ENCODE results near the gene HOXB5. TPM values are rescaled to one million over a fixed set of nuclear protein-coding genes. Genes with fewer than 3 reads are reported as not detected.
A peak's percentile ranks its signal among the peaks of the same experiment; 100 is the strongest.

Gene HOXB5
- polyA plus RNA-seq, 3 donors from 2014 or later, result not detected

GRCh38 chr17:48590607-48591161, 2.9 kb downstream of the HOXB5 start:
- Mint-ChIP-seq H3K27me3 (ENCODE audit: low read depth in 3 of 3) (peaks cover 22 to 47% (median 38%) of the 10 kb centered on the region in 3 donors), H3K27ac (no peak overlapping the region), H3K4me1 (peaks cover 25 to 36% of the 10 kb centered on the region in 2 donors), H3K36me3 (no peaks in the 10 kb centered on the region), H3K4me3 (peak overlapping the region in 1 of 5 donors; percentile 38), H3K9me3 (no peaks in the 10 kb centered on the region)
- DNase-seq, result no peak

- Mint-ChIP-seq H3K9me3 (no peaks in the 10 kb centered on the region), H3K4me1 (peaks cover 31 to 39% of the 10 kb centered on the region in 2 donors), H3K4me3 (peak within 1 kb of the TSS in 1 of 5 donors; percentile 38), H3K36me3 (no peaks in the 10 kb centered on the region), H3K27ac (no peak within 1 kb of the TSS), H3K27me3 (ENCODE audit: low read depth in 3 of 3) (peaks cover 24 to 51% (median 36%) of the 10 kb centered on the region in 3 donors)
- DNase-seq, result no peak
These were observed 3.6 kb downstream of the HOXB5 start, which contains the start of gene HOXB3 for GRCh38 chr17:48589831-48590606. Gene HOXB3, minus strand, starts transcription at chr17:48590241. Its CDS starts 37,767 bp downstream, at chr17:48552474.

- no peaks in the 10 kb centered on the region for H3K36me3 Mint-ChIP-seq
- peaks cover 34 to 44% of the 10 kb centered on the region in 2 donors for H3K4me1 Mint-ChIP-seq
- no peak for DNase-seq
- no peaks in the 10 kb centered on the region for H3K9me3 Mint-ChIP-seq
- H3K4me3 Mint-ChIP-seq, result no peak overlapping the region
- peaks cover 24 to 48% (median 37%) of the 10 kb centered on the region in 3 donors for H3K27me3 Mint-ChIP-seq (ENCODE audit: low read depth in 3 of 3)
- no peak overlapping the region for H3K27ac Mint-ChIP-seq
These were observed 4.3 kb downstream of the HOXB5 start for GRCh38 chr17:48589060-48589830.

- no peaks in the 10 kb centered on the region for H3K9me3 Mint-ChIP-seq
- no peaks in the 10 kb centered on the region for H3K36me3 Mint-ChIP-seq
- H3K27me3 Mint-ChIP-seq (ENCODE audit: low read depth in 3 of 3), result peaks cover 29 to 41% (median 40%) of the 10 kb centered on the region in 3 donors
- peaks cover 30 to 42% of the 10 kb centered on the region in 2 donors for H3K4me1 Mint-ChIP-seq
- no peak overlapping the region for H3K27ac Mint-ChIP-seq
- DNase-seq, result no peak
- H3K4me3 Mint-ChIP-seq, result no peak overlapping the region
These were observed 5.1 kb downstream of the HOXB5 start for GRCh38 chr17:48588528-48588927.

- Mint-ChIP-seq H3K36me3 (no peaks in the 10 kb centered on the region), H3K27ac (peak overlapping the region in 1 of 6 donors; percentile 47), H3K27me3 (ENCODE audit: low read depth in 3 of 3) (peaks cover 31 to 41% (median 37%) of the 10 kb centered on the region in 3 donors), H3K9me3 (no peaks in the 10 kb centered on the region), H3K4me1 (peaks cover 27 to 41% of the 10 kb centered on the region in 2 donors), H3K4me3 (no peak overlapping the region)
- no peak for DNase-seq
These were observed 5.5 kb downstream of the HOXB5 start for GRCh38 chr17:48588074-48588415.

GRCh38 chr17:48587276-48588073, 6.1 kb downstream of the HOXB5 start:
- peaks cover 25 to 41% of the 10 kb centered on the region in 2 donors for H3K4me1 Mint-ChIP-seq
- no peaks in the 10 kb centered on the region for H3K9me3 Mint-ChIP-seq
- peak overlapping the region in 4 of 5 donors; percentile 1 to 56 (median 26) for H3K4me3 Mint-ChIP-seq
- DNase-seq, result no peak
- peaks cover 33 to 38% (median 35%) of the 10 kb centered on the region in 3 donors for H3K27me3 Mint-ChIP-seq (ENCODE audit: low read depth in 3 of 3)
- no peaks in the 10 kb centered on the region for H3K36me3 Mint-ChIP-seq
- H3K27ac Mint-ChIP-seq, result peak overlapping the region in 1 of 6 donors; percentile 47

- peak; percentile 50 to 51 (median 51) for DNase-seq
- Mint-ChIP-seq H3K9me3 (no peaks in the 10 kb centered on the region), H3K27ac (peak overlapping the region in 5 of 6 donors; percentile 10 to 91 (median 88)), H3K4me1 (peaks cover 30 to 48% of the 10 kb centered on the region in 2 donors), H3K4me3 (peak overlapping the region; percentile 89 to 99 (median 97)), H3K27me3 (ENCODE audit: low read depth in 3 of 3) (peaks cover 32 to 34% (median 33%) of the 10 kb centered on the region in 3 donors), H3K36me3 (no peaks in the 10 kb centered on the region)
These were observed 7.0 kb downstream of the HOXB5 start for GRCh38 chr17:48586355-48587258.

GRCh38 chr17:48584223-48584741, 9.3 kb downstream of the HOXB5 start:
- H3K27me3 Mint-ChIP-seq (ENCODE audit: low read depth in 3 of 3), result peaks cover 33 to 41% (median 38%) of the 10 kb centered on the region in 3 donors
- peaks cover 38 to 60% of the 10 kb centered on the region in 2 donors for H3K4me1 Mint-ChIP-seq
- peak overlapping the region in 4 of 5 donors; percentile 43 to 99 (median 70) for H3K4me3 Mint-ChIP-seq
- no peak overlapping the region for H3K27ac Mint-ChIP-seq
- no peaks in the 10 kb centered on the region for H3K9me3 Mint-ChIP-seq
- DNase-seq, result no peak
- peaks cover 0 to 4% (median 0%) of the 10 kb centered on the region in 3 donors for H3K36me3 Mint-ChIP-seq

- peak overlapping the region in 4 of 5 donors; percentile 33 to 99 (median 44) for H3K4me3 Mint-ChIP-seq
These were observed 9.8 kb downstream of the HOXB5 start for GRCh38 chr17:48583708-48584222.

GRCh38 chr17:48582750-48583069, 10.9 kb downstream of the HOXB5 start:
- Mint-ChIP-seq H3K4me1 (peaks cover 49 to 75% of the 10 kb centered on the region in 2 donors), H3K4me3 (peak overlapping the region; percentile 78 to 85 (median 80)), H3K27ac (peak overlapping the region in 2 of 6 donors; percentile 27 to 68), H3K9me3 (no peaks in the 10 kb centered on the region), H3K27me3 (ENCODE audit: low read depth in 3 of 3) (peaks cover 37 to 42% (median 38%) of the 10 kb centered on the region in 3 donors), H3K36me3 (peaks cover 0 to 4% (median 0%) of the 10 kb centered on the region in 3 donors)
- DNase-seq, result no peak

More at GRCh38 chr17:48583708-48584222, 9.8 kb downstream of the HOXB5 start:
- H3K36me3 Mint-ChIP-seq, result peaks cover 0 to 4% (median 0%) of the 10 kb centered on the region in 3 donors
- no peak overlapping the region for H3K27ac Mint-ChIP-seq
- peaks cover 36 to 43% (median 38%) of the 10 kb centered on the region in 3 donors for H3K27me3 Mint-ChIP-seq (ENCODE audit: low read depth in 3 of 3)
- DNase-seq, result no peak
- H3K4me1 Mint-ChIP-seq, result peaks cover 43 to 66% of the 10 kb centered on the region in 2 donors
- H3K9me3 Mint-ChIP-seq, result no peaks in the 10 kb centered on the region

- H3K36me3 Mint-ChIP-seq, result peaks cover 0 to 4% (median 0%) of the 10 kb centered on the region in 3 donors
- no peak for DNase-seq
- peaks cover 48 to 84% of the 10 kb centered on the region in 2 donors for H3K4me1 Mint-ChIP-seq
- peaks cover 22 to 35% (median 33%) of the 10 kb centered on the region in 3 donors for H3K27me3 Mint-ChIP-seq (ENCODE audit: low read depth in 3 of 3)
- peak overlapping the region; percentile 87 to 97 (median 94) for H3K4me3 Mint-ChIP-seq
- peak overlapping the region in 1 of 6 donors; percentile 53 for H3K27ac Mint-ChIP-seq
- no peaks in the 10 kb centered on the region for H3K9me3 Mint-ChIP-seq
These were observed 13.6 kb downstream of the HOXB5 start for GRCh38 chr17:48579760-48580554.
